Activated CD4-positive, alpha-beta T cell treated with anti-CD3 and anti-CD28 coated beads, Interleukin-2, amount 50 U/mL, for 48 hours (primary cell): ENCODE data around the gene GABRR3.

Source experiments
- DNase-seq, 2 experiments: peaks; one replicate each; pipeline ENCODE4 v3.0.0-alpha.2; 2020

Gene GABRR3

DNA sequence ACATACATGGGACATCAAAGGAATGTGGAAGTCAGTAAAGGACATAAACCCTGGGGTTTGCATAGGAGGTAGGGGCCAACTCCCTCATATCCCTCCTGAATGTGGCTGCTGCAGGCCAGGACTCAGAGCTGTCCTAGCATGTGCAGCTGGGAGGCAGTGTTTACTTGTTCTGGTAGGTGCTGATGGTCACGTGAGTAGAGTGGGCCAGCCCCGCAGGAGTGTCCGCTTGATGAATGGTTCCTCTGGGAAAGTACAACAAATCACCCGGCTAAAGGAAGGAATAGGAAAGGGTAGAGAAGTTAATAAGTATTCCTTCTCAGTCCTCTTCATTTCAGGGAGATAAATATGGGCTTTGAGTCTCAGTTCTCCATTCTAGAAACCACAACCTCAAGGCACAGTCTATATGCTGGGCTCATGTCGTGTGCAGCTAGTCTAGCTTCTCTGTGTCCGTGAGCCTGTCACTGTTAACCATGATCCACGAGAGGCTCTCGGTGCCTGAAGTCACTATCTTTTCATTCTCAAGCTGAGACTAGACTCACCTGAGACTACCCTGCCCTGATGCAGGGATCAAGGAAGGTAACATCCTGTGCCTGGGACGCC, 80.8 kb downstream of the GABRR3 start:
- DNase-seq, result no peak

DNA sequence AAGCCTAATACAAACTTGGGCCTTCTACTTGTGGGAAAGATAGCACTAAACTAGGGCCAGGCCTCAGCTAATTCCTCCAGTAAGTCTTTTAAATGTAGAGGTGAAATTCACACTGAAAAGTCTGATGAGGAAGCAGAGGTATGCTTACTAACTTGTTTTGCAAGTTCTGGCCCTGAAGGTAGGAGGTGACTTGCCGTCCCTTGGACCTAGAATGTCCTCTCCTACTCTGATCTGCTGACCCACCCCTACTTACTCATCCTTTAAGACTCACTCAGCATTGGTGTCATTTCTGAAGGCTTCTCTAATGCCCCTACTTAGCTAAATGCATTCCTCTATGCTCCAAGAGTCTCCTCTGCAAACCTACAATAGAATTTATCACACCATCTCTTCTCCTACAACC, 82.2 kb downstream of the GABRR3 start:
- DNase-seq, result no peak

DNA sequence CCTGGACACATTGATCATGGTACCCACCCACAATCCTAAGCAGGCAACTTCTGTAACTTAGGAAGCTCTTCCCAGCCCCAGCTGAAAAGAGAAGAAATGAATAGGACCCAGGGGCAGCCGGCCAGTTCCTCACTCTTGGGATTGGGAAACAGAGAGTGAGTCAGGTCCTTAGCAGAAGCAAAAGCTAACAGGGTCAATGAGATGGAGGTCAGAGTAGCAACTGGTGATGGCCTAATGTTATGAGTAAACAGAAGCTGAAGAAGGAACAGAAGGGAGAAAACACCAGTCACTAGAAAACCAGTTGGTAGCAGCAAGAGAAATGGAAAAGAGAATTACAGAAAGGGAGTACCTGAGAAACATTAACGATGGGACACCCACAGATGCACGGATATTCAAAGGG, 82.8 kb downstream of the GABRR3 start:
- no peak for DNase-seq

DNA sequence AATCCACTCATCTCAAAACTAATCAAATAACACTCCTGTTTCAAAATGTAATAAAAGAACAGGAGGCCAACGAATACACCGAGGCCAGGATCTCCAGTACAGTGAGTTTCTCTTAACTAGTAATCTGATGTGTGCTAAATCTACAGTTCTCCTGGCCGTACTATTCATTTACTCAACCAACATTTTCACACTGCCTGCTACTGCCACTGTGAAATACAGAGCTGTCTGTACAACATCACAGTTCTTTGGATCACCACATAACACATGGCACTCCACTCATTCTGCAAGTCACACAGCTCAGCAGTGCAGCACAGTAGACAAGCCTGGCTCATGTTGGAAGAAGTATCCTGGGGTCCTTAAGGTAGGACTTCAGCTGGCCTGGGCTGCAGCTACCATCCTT, 84.8 kb downstream of the GABRR3 start:
- no peak for DNase-seq

DNA sequence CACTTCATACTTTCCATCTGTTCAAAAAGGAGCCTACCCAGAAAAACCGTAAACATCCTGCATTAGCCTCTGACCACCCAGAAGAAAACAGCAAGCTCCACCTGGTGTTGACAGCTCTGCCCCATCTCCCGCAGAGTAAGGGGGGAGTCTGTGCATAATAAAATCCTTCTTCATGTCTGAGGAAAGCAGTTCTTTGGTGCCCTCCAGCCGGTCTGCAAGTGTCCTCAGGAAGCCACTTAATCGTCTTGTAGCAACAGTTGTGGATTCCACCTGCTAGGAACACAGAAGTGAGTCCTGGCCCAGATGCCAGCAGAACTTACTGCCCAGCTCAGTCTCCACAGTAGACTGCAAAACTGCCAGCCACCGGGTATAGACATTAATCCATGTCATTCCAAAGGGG, 85.4 kb downstream of the GABRR3 start:
- DNase-seq, result no peak

DNA sequence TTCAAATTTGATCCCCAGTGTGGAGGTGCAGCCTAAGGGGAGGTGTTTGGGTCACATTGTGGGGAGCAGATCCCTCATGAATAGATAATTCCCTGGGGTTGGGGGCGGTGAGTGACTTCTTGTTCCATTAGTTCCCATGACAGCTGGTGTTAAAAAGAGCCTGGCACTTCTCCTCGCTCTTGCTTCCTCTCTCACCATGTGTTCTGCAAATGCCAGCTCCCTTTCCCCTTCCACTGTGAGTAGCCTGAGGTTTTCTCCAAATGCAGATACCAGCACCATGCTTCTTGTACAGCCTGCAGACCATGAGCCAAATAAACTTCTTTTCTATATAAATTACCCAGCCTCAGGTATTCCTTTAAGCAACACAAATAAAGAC, 86.0 kb downstream of the GABRR3 start:
- DNase-seq, result no peak

DNA sequence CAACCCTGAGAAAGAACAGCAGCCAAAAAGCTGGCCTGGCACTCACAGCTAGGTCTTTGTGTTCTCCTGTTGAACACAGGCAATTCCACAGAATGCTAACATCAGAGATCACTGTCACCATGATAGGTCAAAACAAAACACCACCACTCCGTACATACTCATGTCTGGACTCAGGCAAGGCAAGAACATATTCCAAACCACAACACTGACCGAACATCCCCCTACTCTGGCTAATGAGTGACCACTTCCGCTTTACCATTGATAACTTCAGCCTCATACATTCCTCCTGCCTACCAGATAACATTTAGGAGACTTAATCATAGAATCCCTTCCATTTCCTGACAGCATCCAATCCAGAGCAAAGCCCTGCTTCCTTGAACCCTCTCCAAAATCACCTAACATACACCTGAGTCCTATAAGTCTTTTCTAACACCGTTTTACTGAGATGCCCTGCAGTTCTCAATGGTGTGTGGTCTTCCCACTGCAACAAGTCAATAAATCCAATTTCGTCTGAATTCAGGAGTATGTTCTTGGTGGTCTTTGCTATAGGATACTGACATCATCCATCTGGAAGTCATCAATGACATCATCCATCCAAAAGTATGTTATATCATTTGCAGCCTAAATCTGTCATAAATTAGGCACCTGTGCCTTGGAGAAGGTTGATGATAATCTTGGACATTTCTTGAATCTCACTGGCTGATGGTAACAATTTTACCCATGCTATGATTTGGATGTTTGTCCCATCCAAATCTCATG, 86.6 kb downstream of the GABRR3 start:
- no peak for DNase-seq

DNA sequence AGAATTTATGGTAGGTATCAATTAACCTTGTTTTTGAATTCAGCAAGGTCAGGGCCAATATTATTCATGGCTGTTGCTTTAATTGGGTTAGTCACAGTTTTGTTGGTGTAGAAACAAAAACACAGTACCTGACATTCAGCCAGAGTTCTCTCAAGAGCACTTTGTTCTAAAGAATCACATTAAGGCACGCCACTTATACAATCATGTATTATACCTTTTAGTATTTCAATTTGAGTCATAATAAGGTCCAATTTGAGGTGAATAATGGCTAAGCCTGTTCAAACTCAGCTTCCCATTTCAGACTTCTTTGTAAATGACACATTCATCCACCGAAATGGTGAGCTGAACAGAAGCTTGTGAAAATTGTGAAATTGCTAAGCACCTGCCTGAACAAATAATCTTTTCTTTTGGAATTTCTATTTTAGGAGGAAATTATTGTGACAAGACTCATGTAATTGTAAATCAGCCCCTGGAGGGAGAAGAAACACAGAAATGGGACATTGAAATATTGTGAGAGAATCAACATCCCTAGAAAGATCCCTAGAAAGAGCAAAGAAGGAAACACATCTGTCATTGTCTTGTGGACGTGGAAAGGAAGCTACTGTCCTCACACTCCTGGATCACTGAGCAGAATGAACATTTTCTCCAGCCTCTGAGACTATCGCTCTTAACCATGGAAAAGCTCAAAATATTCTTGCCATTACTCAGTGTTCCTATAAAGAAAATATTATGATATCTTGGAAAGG, 92.1 kb downstream of the GABRR3 start:
- no peak for DNase-seq

DNA sequence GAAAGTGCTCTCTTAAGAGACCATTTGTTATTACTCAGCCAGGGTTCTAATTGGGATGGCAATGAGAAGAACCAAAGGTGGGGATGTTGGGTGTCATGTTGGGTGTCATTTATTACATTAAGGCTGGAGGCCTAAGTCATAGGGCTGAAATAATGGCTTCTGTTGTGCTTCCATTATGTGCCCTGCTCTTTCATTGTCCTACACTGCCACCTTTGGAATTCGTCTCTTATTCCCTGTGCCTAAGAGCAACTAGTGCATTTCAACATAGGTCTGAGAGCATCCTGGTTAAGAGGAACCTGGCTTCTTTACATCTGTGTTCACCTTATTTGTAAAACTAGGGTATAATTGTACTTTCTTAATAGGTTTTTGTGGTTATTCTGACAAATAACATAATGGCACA, 95.1 kb downstream of the GABRR3 start:
- no peak for DNase-seq

DNA sequence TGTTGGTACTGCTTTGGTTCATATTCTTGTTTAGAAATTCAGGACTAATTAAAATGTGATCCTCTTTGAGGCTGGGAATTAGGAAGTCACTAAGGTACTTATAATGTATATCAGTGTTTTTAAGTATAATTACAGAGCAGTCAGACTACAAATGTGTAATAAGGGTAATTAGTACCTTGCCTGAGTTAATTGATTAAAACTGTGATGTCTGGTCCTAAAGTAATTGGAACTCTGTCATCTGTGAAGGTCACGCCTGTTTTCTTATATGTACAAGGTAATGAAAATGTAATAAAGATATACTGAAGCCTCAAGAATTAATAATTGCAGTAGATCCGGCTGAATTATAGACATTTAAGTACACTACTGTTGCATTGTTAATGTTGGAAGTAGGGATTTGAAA, 95.7 kb downstream of the GABRR3 start:
- DNase-seq, result no peak

DNA sequence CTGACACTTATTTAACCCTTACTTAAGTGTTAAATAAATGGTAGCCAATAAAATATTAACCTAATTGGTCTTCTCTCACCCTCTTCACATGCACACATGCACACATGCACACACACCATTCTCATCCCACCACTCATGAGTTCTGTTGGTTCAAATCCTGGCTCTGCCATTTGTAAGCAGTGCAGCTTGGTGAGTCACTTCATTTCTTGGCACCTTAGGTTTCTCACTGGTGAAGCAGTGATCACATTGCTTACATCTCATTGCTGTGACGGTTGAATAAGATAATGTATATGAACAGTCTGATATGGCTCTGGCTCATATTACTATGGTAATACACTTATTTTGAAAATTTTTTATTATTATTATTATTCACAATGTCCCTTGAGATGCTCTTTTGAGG, 96.7 kb downstream of the GABRR3 start:
- no peak for DNase-seq

DNA sequence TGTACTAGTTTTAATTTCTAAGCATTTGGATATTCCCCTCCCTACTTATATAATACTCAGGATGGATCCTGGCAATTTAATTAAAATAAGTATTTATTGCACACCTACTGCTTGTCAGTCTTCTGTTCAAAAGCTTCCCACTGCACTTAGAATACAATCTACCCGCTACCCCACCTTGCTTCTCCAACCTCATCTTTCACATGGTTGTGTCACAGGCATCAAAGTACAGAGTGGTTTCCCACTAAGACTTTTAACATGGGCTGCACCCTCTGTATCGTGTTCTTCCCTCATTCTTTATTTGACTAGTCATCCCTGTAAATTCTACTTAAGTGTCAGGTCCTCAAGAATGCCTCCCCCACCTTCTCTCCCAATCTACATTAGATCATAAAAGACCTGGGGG, 97.9 kb downstream of the GABRR3 start:
- no peak for DNase-seq

DNA sequence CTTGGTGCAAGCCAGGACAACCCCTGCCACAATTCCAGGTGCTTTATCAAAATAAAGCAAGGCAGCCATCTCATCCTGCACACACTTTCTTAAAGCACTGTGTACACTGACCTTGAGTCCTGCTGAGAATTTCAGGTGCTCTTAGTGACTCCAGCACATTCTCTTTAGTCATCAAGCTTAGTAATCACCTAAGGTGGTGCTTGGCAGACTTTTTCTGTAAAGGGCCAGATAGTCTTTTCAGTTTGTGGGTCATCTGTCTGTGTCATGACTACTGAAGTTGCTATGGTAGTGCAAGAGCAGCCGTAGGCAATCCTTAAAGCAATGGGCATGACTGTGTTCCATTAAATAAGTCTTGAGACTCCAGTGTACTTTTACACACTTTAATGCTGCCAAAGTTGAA, 99.3 kb downstream of the GABRR3 start:
- no peak for DNase-seq
